Keratinocyte (primary cell): ENCODE measurements around the gene SPAG16. TPM values are rescaled to one million over a fixed set of nuclear protein-coding genes. Genes with fewer than 3 reads are reported as not detected.
A peak's percentile ranks its signal among the peaks of the same experiment; 100 is the strongest.

Source experiments
- DNase-seq: peaks from one replicate; pipeline ENCODE4 v3.0.0-alpha.2; 2011; ENCODE audit warnings: low read depth, missing footprints, low spot score
- FAIRE-seq: peaks from 2 replicates; lab custom pipeline; 2011; peaks lifted over from hg19 to GRCh38; lab: Jason Lieb, UNC
- H2AFZ ChIP-seq: 2 replicates; pipeline ENCODE4 v1.6.0; 2012; ENCODE audit warnings: low read length, control low read depth, inconsistent platforms; ENCODE audit not compliant: control insufficient read depth
- H3K27ac ChIP-seq: 2 replicates; pipeline ENCODE4 v1.5.1; 2011; ENCODE audit warnings: low read length; ENCODE audit not compliant: control insufficient read depth, insufficient read depth
- H3K27me3 ChIP-seq: 3 replicates; pipeline ENCODE4 v1.6.0; 2011; ENCODE audit warnings: low read length; ENCODE audit not compliant: control insufficient read depth, insufficient read depth; ENCODE audit errors: extremely low read depth
- H3K36me3 ChIP-seq, 2 experiments: 2 replicates in 1 of 2; 3 replicates in 1 of 2; pipeline ENCODE4 v1.5.1; 2011; ENCODE audit warnings: low read length in 2 of 2, mild to moderate bottlenecking in 1 of 2; ENCODE audit not compliant: control insufficient read depth in 2 of 2, insufficient read depth in 2 of 2; ENCODE audit errors: extremely low read depth in 1 of 2
- H3K4me1 ChIP-seq: 3 replicates; pipeline ENCODE4 v1.5.1; 2011; ENCODE audit warnings: low read length; ENCODE audit not compliant: control insufficient read depth, insufficient read depth; ENCODE audit errors: extremely low read depth
- H3K4me2 ChIP-seq: 3 replicates; pipeline ENCODE4 v1.6.0; 2011; ENCODE audit warnings: low read depth, low read length; ENCODE audit not compliant: control insufficient read depth, insufficient read depth; ENCODE audit errors: extremely low read depth
- H3K4me3 ChIP-seq, 3 experiments: fragments of 200-600 bp in 1 of 3; sonication (generic) in 1 of 3; 2 replicates in 2 of 3; 3 replicates in 1 of 3; pipeline ENCODE4 v1.5.1; 2011 to 2016; ENCODE audit warnings: low read length in 3 of 3, mild to moderate bottlenecking in 3 of 3, control low read depth in 2 of 3, inconsistent platforms in 1 of 3, low read depth in 1 of 3, mixed read lengths in 1 of 3, mixed run types in 1 of 3, moderate library complexity in 1 of 3; ENCODE audit not compliant: control insufficient read depth in 2 of 3, insufficient read depth in 2 of 3; ENCODE audit errors: extremely low read depth in 1 of 3
- H3K79me2 ChIP-seq: 2 replicates; pipeline ENCODE4 v1.6.0; 2012; ENCODE audit warnings: low read length; ENCODE audit not compliant: control insufficient read depth, insufficient read depth
- H3K9ac ChIP-seq: 3 replicates; pipeline ENCODE4 v1.6.0; 2011; ENCODE audit warnings: low read length; ENCODE audit not compliant: control insufficient read depth, insufficient read depth; ENCODE audit errors: extremely low read depth
- H3K9me1 ChIP-seq: 3 replicates; pipeline ENCODE4 v1.6.0; 2011; ENCODE audit warnings: low read length; ENCODE audit not compliant: control insufficient read depth, insufficient read depth; ENCODE audit errors: extremely low read depth
- H3K9me3 ChIP-seq: 2 replicates; pipeline ENCODE4 v1.5.1; 2012; ENCODE audit warnings: low read depth, low read length; ENCODE audit not compliant: control insufficient read depth
- H4K20me1 ChIP-seq: 3 replicates; pipeline ENCODE4 v1.6.0; 2011; ENCODE audit warnings: low read length; ENCODE audit not compliant: control insufficient read depth, insufficient read depth; ENCODE audit errors: extremely low read depth
- CTCF ChIP-seq, 3 experiments: IDR thresholded peaks in 1 of 3; conservative IDR thresholded peaks in 1 of 3; optimal IDR thresholded peaks in 1 of 3; 2 replicates in 2 of 3; 3 replicates in 1 of 3; pipeline versions ENCODE3 to v1.5.1; 2011; ENCODE audit warnings: low read length in 3 of 3, mild to moderate bottlenecking in 3 of 3, moderate library complexity in 2 of 3, control low read depth in 1 of 3, inconsistent platforms in 1 of 3; ENCODE audit not compliant: insufficient read depth in 2 of 3; ENCODE audit errors: extremely low read depth in 1 of 3
- EZH2 ChIP-seq: IDR thresholded peaks from one replicate; pipeline ENCODE4 v1.6.1; 2012; ENCODE audit warnings: inconsistent platforms, mild to moderate bottlenecking, low read length, moderate library complexity
- dilution Hi-C: fragments of 300-500 bp; cut with MboI; formaldehyde crosslinking; loops from one replicate; pipeline ENCODE4 v1.7.0; 2020; ENCODE audit warnings: low sequenced_read_pairs; ENCODE audit not compliant: extremely low pct_ligation_motif_present
- polyA plus RNA-seq, 5 experiments: library from polyadenylated mRNA; depleted of rRNA in 3 of 5; stranded (reverse) in 3 of 5; stranded (forward) in 1 of 5; unstranded in 1 of 5; fragments of >200 nt; gene quantifications; 1 replicate in 1 of 5; 2 replicates in 3 of 5; 3 replicates in 1 of 5; pipeline versions ENCODE4 v1.2.1 to v1.2.3, GENCODE V29; 2011 to 2012; ENCODE audit warnings: missing spikeins in 2 of 5, low read depth in 1 of 5, low replicate concordance in 1 of 5

Gene SPAG16
- polyA plus RNA-seq, 1 donor (not counting 4 experiments of a cell fraction or from before 2014, with no cell fraction given), result 19.6 TPM

GRCh38 chr2:213290501-213290900 is 6.2 kb downstream of the SPAG16 start:
- no peak for DNase-seq
- H3K79me2 ChIP-seq, result no peaks in the 10 kb centered on the region
- H3K4me1 ChIP-seq, result no peaks in the 10 kb centered on the region
- TF ChIP-seq CTCF (optimal IDR thresholded peaks at IDR 0.05 in 1 of 3, IDR thresholded peaks at IDR 0.05 in 1 of 3, conservative IDR thresholded peaks at IDR 0.05 in 1 of 3; ENCODE audit: extremely low read depth in 1 of 3, insufficient read depth in 2 of 3, low read length in 3 of 3), result no peak
- no peak for TF ChIP-seq EZH2
- H2AFZ ChIP-seq, result no peak overlapping the region
- H3K4me2 ChIP-seq, result no peak overlapping the region
- no peaks in the 10 kb centered on the region for H3K27me3 ChIP-seq
- dilution Hi-C loops, result no loop called here
- H3K4me3 ChIP-seq, result no peak overlapping the region
- no peak for FAIRE-seq
- H3K9ac ChIP-seq, result no peak overlapping the region
- no peaks in the 10 kb centered on the region for H3K9me1 ChIP-seq
- H3K36me3 ChIP-seq, result no peaks in the 10 kb centered on the region
- H3K27ac ChIP-seq, result no peak overlapping the region
- no peaks in the 10 kb centered on the region for H3K9me3 ChIP-seq
- H4K20me1 ChIP-seq, result no peaks in the 10 kb centered on the region

- H3K27me3 ChIP-seq, result no peaks in the 10 kb centered on the region
- H3K4me1 ChIP-seq, result no peaks in the 10 kb centered on the region
- H3K36me3 ChIP-seq, result peaks cover 0 to 1% of the 10 kb centered on the region in 2 experiments
- H2AFZ ChIP-seq, result no peak overlapping the region
- H4K20me1 ChIP-seq, result no peaks in the 10 kb centered on the region
- DNase-seq (no peak), FAIRE-seq (peak; percentile 39)
- H3K4me2 ChIP-seq, result no peak overlapping the region
- dilution Hi-C loops, result no loop called here
- TF ChIP-seq CTCF (optimal IDR thresholded peaks at IDR 0.05 in 1 of 3, IDR thresholded peaks at IDR 0.05 in 1 of 3, conservative IDR thresholded peaks at IDR 0.05 in 1 of 3; ENCODE audit: extremely low read depth in 1 of 3, insufficient read depth in 2 of 3, low read length in 3 of 3) (no peak), EZH2 (no peak)
- H3K79me2 ChIP-seq, result no peaks in the 10 kb centered on the region
- H3K27ac ChIP-seq, result no peak overlapping the region
- no peak overlapping the region for H3K9ac ChIP-seq
- H3K9me3 ChIP-seq, result no peaks in the 10 kb centered on the region
- no peak overlapping the region for H3K4me3 ChIP-seq
- no peaks in the 10 kb centered on the region for H3K9me1 ChIP-seq
Observed at GRCh38 chr2:213296270-213296669, 12.0 kb downstream of the SPAG16 start.
